ENCODE measurements around the gene OR6N2.

DNA sequence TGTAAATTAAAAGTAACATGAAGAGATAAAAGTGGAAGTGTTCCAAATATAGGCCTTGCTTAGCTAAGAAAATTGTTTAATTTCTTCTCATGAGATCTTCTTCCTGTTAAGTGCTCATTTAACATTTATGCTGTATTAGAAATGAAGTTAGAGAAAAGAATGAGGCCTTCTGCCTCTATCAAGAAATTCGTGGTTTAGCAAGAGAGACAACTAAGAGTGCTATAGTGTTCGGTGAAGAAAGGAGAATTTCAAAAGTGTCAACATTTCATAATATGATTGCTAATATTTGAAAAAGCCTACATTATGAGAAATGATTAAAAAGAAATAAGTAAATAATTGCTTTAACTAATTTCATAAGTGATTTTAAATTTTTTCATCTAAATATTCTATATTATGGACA, 31.3 kb upstream of the OR6N2 start:
- TF ChIP-seq CTCF (conservative IDR thresholded peaks at IDR 0.05; ENCODE audit: low read depth in 2 of 2) = no peak
- no peak for TF ChIP-seq CREB1 (CRISPR knock-in tag; IDR thresholded peaks at IDR 0.05; ENCODE audit: low read depth)
- TF ChIP-seq EZH2 (IDR thresholded peaks at IDR 0.05; ENCODE audit: low read depth, unreplicated experiment) = no peak
- no peak for TF ChIP-seq REST (IDR thresholded peaks at IDR 0.05; ENCODE audit: unreplicated experiment)
- TF ChIP-seq EZH2phosphoT487 (IDR thresholded peaks at IDR 0.05; ENCODE audit: unreplicated experiment) = no peak
- no peak for TF ChIP-seq POLR2AphosphoS5 (IDR thresholded peaks at IDR 0.05; ENCODE audit: low read depth)
- TF ChIP-seq, protein P1, sequence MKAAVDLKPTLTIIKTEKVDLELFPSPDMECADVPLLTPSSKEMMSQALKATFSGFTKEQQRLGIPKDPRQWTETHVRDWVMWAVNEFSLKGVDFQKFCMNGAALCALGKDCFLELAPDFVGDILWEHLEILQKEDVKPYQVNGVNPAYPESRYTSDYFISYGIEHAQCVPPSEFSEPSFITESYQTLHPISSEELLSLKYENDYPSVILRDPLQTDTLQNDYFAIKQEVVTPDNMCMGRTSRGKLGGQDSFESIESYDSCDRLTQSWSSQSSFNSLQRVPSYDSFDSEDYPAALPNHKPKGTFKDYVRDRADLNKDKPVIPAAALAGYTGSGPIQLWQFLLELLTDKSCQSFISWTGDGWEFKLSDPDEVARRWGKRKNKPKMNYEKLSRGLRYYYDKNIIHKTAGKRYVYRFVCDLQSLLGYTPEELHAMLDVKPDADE (IDR thresholded peaks at IDR 0.05) = no peak
- TF ChIP-seq JUNB (IDR thresholded peaks at IDR 0.05; ENCODE audit: unreplicated experiment) = no peak
- TF ChIP-seq ZNF331 (CRISPR knock-in tag; IDR thresholded peaks at IDR 0.05; ENCODE audit: low read depth) = no peak
- no peak for TF ChIP-seq ZNF114 (CRISPR knock-in tag; IDR thresholded peaks at IDR 0.05)
